Cardiac fibroblast (primary cell): Measurements from ENCODE around the gene PLA2G4B.
A peak's percentile ranks its signal among the peaks of the same experiment; 100 is the strongest.

Experiments used
- DNase-seq, 2 donors: peaks; one replicate each; pipeline versions ENCODE4 v3.0.0 to v3.0.0-alpha.2; 2010; ENCODE audit warnings: low read depth in 2 of 2
- H3K4me3 ChIP-seq, 2 donors: replicated peaks in 1 of 2; 1 replicate in 1 of 2; 2 replicates in 1 of 2; pipeline ENCODE4 v1.5.1; 2011; ENCODE audit warnings: low read depth in 2 of 2, low read length in 2 of 2, mild to moderate bottlenecking in 2 of 2, moderate library complexity in 1 of 2
- CTCF ChIP-seq: IDR thresholded peaks from one replicate; pipeline ENCODE4 v1.5.1; 2011; ENCODE audit warnings: low read depth, mild to moderate bottlenecking, low read length, inconsistent platforms

PLA2G4B gene

GRCh38 chr15:41893422-41894250 is 55.0 kb downstream of the PLA2G4B start, which contains the start of gene SPTBN5:
Gene SPTBN5 (minus strand): TSS chr15:41894053. CDS start chr15:41893497, 556 bp downstream.
- no peak for DNase-seq
- H3K4me3 ChIP-seq, result peak within 1 kb of the TSS in 1 of 2 donors; percentile 10
- TF ChIP-seq CTCF, result no peak

GRCh38 chr15:41894251-41894790 is 55.7 kb downstream of the PLA2G4B start:
- peak overlapping the region in 1 of 2 donors; percentile 10 for H3K4me3 ChIP-seq
- TF ChIP-seq CTCF, result no peak
- no peak for DNase-seq

GRCh38 chr15:41894791-41895463 is 56.3 kb downstream of the PLA2G4B start:
- peak; percentile 76 to 81 for DNase-seq
- H3K4me3 ChIP-seq, result peak overlapping the region in 1 of 2 donors; percentile 10
- no peak for TF ChIP-seq CTCF

DNA sequence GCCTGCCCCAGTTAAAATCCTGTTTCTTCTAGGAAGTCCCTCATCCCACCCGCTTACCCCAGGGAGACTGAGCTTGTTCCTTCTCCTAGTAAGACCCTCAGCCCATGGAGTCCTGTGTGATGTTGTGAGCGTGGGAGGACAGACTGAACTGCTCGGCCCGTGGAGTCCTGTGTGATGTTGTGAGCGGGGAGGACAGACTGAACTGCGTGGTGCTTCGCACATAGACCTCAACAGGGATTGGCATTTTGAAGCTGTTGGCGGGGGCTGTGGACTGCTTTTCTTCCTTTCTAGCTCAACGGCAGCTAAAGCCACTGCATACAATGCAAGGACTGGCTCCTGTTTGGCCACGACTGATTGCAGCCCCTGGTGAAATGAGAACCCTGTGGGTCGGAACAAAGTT is 56.8 kb downstream of the PLA2G4B start:
- H3K4me3 ChIP-seq, result no peak overlapping the region
- no peak for DNase-seq
- no peak for TF ChIP-seq CTCF

DNA sequence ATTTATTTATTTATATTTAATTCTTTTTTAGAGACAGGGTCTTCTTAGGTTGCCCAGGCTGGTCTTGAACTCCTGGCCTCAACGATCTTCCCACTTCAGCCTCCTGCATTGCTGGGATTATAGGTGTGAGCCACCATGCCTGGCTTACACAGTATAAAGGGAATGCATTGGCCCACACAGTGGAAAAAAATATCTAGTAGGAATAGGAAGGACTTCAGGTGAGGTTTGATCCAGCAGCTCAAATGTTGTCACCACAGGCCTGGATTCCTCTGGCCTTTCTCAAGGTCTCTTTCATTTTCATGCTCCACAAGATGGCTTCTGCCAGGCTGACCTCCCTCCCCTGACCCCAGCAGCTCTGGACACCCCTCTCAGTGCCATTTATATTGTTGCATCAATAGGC is 57.3 kb downstream of the PLA2G4B start:
- TF ChIP-seq CTCF, result no peak
- no peak overlapping the region for H3K4me3 ChIP-seq
- DNase-seq, result no peak

GRCh38 chr15:41896566-41896965 is 57.9 kb downstream of the PLA2G4B start:
- no peak overlapping the region for H3K4me3 ChIP-seq
- no peak for TF ChIP-seq CTCF
- no peak for DNase-seq
